HG03064 (cell line): Measurements from ENCODE around the gene UBXN7.
"Not testable (repeated sequence)": the region's sequence is repeated elsewhere in the genome, so short reads cannot be mapped to it uniquely, and the experiment has no call there.

Experiments
- ATAC-seq: cut with Tn5 transposase; IDR thresholded peaks from one replicate; pipeline ENCODE4 v1.9.1; 2021; ENCODE audit warnings: low read depth; ENCODE audit not compliant: unreplicated experiment

Gene UBXN7

GRCh38 chr3:196432137-196432879 lies at the start of gene UBXN7:
Gene UBXN7 (minus strand): TSS chr3:196432427. CDS start chr3:196432399, 28 bp downstream.
- peak; percentile 69 for ATAC-seq

- ATAC-seq = no peak
Measured at GRCh38 chr3:196477678-196478077, 45.5 kb upstream of the UBXN7 start.

GRCh38 chr3:196472286-196472685 lies 40.1 kb upstream of the UBXN7 start:
- no peak for ATAC-seq

GRCh38 chr3:196471551-196471950 lies 39.3 kb upstream of the UBXN7 start:
- no peak for ATAC-seq

- ATAC-seq = not testable (repeated sequence)
Measured at GRCh38 chr3:196470182-196470581, 38.0 kb upstream of the UBXN7 start.

- ATAC-seq = no peak
Measured at GRCh38 chr3:196463804-196464203, 31.6 kb upstream of the UBXN7 start.

GRCh38 chr3:196463478-196463756 lies 31.2 kb upstream of the UBXN7 start:
- ATAC-seq = no peak

GRCh38 chr3:196462680-196463477 lies 30.7 kb upstream of the UBXN7 start:
- not testable (repeated sequence) for ATAC-seq

- ATAC-seq = no peak
Measured at GRCh38 chr3:196458063-196458462, 25.8 kb upstream of the UBXN7 start.

GRCh38 chr3:196457470-196457869 lies 25.2 kb upstream of the UBXN7 start:
- not testable (repeated sequence) for ATAC-seq

- no peak for ATAC-seq
Measured at GRCh38 chr3:196454935-196455334, 22.7 kb upstream of the UBXN7 start.

GRCh38 chr3:196445391-196445790 lies 13.2 kb upstream of the UBXN7 start:
- not testable (repeated sequence) for ATAC-seq

GRCh38 chr3:196444500-196444894 lies 12.3 kb upstream of the UBXN7 start:
- ATAC-seq = no peak

- peak; percentile 34 for ATAC-seq
Measured at GRCh38 chr3:196440696-196441095, 8.5 kb upstream of the UBXN7 start.

- ATAC-seq = peak; percentile 57
Measured at GRCh38 chr3:196440041-196440537, 7.9 kb upstream of the UBXN7 start.

GRCh38 chr3:196431181-196432136 lies 768 bp downstream of the UBXN7 start:
- ATAC-seq = peak; percentile 32

- no peak for ATAC-seq
Measured at GRCh38 chr3:196428041-196428440, 4.2 kb downstream of the UBXN7 start.

- ATAC-seq = not testable (repeated sequence)
Measured at GRCh38 chr3:196424421-196424820, 7.8 kb downstream of the UBXN7 start.

- ATAC-seq = no peak
Measured at GRCh38 chr3:196423044-196423781, 9.0 kb downstream of the UBXN7 start.

GRCh38 chr3:196421668-196422067 lies 10.6 kb downstream of the UBXN7 start:
- not testable (repeated sequence) for ATAC-seq
